OCI-LY7 (cell line): ENCODE results near the gene GABRG3.

ENCODE experiments used
- CTCF ChIP-seq: fragments of 200-600 bp; sonication (generic); conservative IDR thresholded peaks from 2 replicates; pipeline ENCODE4 v1.5.1; 2014; ENCODE audit warnings: mild to moderate bottlenecking, antibody characterized with exemption, low read length, moderate library complexity, mixed read lengths
- EZH2phosphoT487 ChIP-seq: fragments of 200-600 bp; sonication (generic); IDR thresholded peaks from 2 replicates; pipeline ENCODE4 v1.6.1; 2018; ENCODE audit warnings: low read depth, borderline replicate concordance, mild to moderate bottlenecking, mixed run types, antibody characterized with exemption, low read length, moderate library complexity, mixed read lengths

- TF ChIP-seq CTCF (no peak), EZH2phosphoT487 (no peak)
These were observed 72.8 kb downstream of the GABRG3 start for GRCh38 chr15:27043770-27044169.
